GM18505 (cell line): ENCODE measurements around the gene IBA57.
"Not testable (repeated sequence)": the region's sequence is repeated elsewhere in the genome, so short reads cannot be mapped to it uniquely, and the experiment has no call there.

Experiments used
- ATAC-seq: cut with Tn5 transposase; IDR thresholded peaks from one replicate; pipeline ENCODE4 v1.9.1; 2021; ENCODE audit not compliant: unreplicated experiment
- POLR2A ChIP-seq: IDR thresholded peaks from 4 replicates; pipeline ENCODE4 v1.6.1; 2011; ENCODE audit warnings: borderline replicate concordance; ENCODE audit not compliant: insufficient read depth, insufficient read length; ENCODE audit errors: extremely low read depth

The IBA57 gene

GRCh38 chr1:228216371-228217320 is 51.0 kb downstream of the IBA57 start:
- ATAC-seq = no peak
- no peak for TF ChIP-seq POLR2A

DNA sequence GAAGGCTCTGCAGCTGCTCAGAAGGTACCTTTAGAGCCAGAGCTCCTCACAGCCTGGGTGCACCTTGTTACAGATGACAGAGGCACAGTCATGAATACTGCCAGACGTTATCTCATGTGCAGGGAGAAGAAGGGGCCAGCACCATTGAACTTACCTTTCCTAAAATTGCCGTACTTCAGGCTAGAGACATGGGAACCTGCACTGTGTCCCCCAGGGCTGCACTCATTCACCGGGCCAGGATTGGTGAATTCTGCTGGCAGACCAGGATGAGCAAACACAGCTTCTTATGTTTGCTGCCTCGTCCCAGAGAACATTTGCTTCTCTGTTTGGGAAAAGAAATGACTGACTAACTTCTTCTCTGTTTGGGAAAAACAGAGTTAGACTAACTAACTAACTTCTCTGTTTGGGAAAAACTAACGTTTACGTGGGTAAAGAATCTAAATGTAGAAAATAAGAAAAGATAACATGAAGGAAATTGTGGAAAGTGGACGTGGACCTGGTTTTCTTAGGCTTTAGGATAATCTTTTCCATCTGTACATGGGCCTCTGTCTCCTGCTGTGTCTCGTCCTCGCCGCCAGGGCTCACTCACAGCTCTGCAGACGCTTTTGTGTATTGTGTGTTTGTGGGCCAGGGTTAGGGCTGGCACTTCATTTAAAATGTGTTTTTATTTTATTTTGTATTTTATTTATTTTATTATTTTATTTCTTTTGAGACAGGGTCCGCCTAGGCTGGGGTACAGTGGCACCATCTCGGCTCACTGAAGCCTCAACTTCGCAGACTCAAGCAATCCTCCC is 52.1 kb downstream of the IBA57 start:
- TF ChIP-seq POLR2A = no peak

GRCh38 chr1:228218513-228219244 is 53.1 kb downstream of the IBA57 start:
- ATAC-seq = no peak
- TF ChIP-seq POLR2A = no peak

More for the DNA sequence above, 52.1 kb downstream of the IBA57 start:
- no peak for ATAC-seq

GRCh38 chr1:228219245-228219961 is 53.8 kb downstream of the IBA57 start:
- no peak for TF ChIP-seq POLR2A
- ATAC-seq = no peak

GRCh38 chr1:228219962-228220780 is 54.6 kb downstream of the IBA57 start:
- no peak for TF ChIP-seq POLR2A
- no peak for ATAC-seq

DNA sequence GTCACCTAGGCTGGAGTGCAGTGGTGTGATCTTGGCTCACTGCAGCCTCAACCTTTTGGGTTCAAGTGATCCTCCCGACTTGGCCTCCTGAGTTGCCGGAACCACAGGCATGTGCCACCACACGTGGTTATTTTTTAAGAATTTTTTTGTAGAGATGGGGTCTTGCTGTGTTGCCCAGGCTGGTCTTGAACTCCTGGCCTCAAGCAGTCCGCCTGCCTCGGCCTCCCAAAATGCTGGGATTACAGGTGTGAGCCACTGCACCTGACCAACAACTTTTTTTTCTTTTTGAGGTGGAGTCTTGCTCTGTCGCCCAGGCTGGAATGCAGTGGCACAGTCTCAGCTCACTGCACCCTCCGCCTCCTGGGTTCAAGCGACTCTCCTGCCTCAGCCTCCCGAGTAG is 55.5 kb downstream of the IBA57 start:
- not testable (repeated sequence) for ATAC-seq

DNA sequence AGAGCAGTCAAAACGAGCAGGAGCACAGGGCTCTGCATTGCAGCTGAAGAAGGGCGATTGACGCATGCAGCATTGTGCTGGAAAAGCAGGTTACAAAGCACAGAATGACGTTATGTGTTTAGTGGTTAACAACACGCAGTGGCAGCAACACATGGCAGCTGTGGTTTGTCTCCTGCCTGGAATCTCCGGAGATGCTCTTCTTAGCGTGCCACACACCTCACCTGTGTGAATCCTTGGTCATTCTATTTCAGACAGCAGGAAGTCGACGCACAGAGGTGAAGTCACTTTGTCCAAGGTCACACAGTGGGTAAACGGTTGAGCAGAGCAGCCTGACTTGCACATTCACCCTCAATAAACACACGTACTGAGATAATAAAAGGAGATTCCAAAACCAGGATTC is 56.9 kb downstream of the IBA57 start:
- no peak for TF ChIP-seq POLR2A
- no peak for ATAC-seq

DNA sequence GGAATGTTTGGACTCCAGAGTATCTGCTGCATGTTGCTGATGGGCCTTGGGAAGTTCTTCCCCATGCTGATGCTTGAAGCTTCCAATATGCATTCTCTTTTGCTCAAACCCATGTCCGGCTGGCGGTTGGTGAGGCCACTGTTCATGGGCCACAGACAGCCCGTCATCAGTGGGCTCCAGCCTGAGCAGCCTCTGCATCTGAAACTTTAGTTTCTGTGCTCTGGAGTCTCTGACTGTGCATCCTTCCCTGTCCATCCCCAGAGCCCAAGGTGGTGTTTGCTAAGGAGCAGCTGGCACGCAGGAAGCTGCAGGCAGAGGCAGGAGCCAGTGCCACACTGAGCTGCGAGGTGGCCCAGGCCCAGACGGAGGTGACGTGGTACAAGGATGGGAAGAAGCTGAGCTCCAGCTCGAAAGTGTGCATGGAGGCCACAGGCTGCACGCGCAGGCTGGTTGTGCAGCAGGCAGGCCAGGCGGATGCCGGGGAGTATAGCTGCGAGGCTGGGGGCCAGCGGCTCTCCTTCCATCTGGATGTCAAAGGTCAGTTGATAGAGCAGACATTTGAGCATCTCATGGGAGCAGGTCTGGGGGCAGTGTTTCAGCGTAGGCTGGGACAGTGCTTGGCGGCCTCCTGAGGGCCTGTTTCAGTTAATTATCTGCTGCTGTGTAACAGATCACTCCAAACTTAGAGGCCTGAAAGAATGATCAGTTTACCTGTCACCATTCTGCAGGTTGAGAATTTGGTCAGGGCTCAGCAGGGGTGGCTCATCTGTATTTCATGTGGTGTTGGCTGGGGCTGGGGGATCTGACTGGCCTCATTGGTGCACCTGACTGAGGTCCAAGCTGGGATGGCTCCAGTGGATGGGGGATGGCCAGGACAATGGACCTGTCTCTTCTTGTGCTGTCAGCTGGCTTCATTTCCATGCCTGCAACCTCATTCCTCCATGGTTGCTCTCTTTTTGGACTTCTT is 58.9 kb downstream of the IBA57 start:
- ATAC-seq = no peak
- TF ChIP-seq POLR2A = no peak

GRCh38 chr1:228225165-228225710 is 59.6 kb downstream of the IBA57 start:
- no peak for TF ChIP-seq POLR2A
- no peak for ATAC-seq

- ATAC-seq = no peak
- no peak for TF ChIP-seq POLR2A
These were observed 60.1 kb downstream of the IBA57 start for GRCh38 chr1:228225740-228226139.
